Neural cell (in vitro differentiated cells): ENCODE measurements around the gene STX8. TPM values are rescaled to one million over a fixed set of nuclear protein-coding genes. Genes with fewer than 3 reads are reported as not detected.

ENCODE experiments used
- H2AFZ ChIP-seq: fragments of 200-600, 300-800 bp; sonication (generic), shearing (Covaris generic); 2 replicates; pipeline ENCODE4 v1.6.0; 2014; ENCODE audit warnings: low read depth, mild to moderate bottlenecking, antibody characterized with exemption, low read length, moderate library complexity
- H3F3A ChIP-seq: fragments of 200-600 bp; shearing (Covaris generic); 2 replicates; pipeline ENCODE4 v1.6.1; 2016; ENCODE audit warnings: mild to moderate bottlenecking, moderate library complexity, mixed read lengths, antibody characterized with exemption, low read length; ENCODE audit not compliant: insufficient read depth, poor library complexity, severe bottlenecking
- H3K27ac ChIP-seq: fragments of 200-600, 300-800 bp; sonication (generic), shearing (Covaris generic); 2 replicates; pipeline ENCODE4 v1.5.1; 2014; ENCODE audit warnings: mild to moderate bottlenecking, low read length, moderate library complexity
- H3K27me3 ChIP-seq: fragments of 300-800, 200-600 bp; sonication (generic), shearing (Covaris generic); 2 replicates; pipeline ENCODE4 v1.6.0; 2014; ENCODE audit warnings: mild to moderate bottlenecking, low read depth, low read length, moderate library complexity; ENCODE audit not compliant: insufficient read depth
- H3K36me3 ChIP-seq: fragments of 300-800, 200-600 bp; sonication (generic), shearing (Covaris generic); 2 replicates; pipeline ENCODE4 v1.5.1; 2014; ENCODE audit warnings: mild to moderate bottlenecking, antibody characterized with exemption, low read length, moderate library complexity; ENCODE audit not compliant: insufficient read depth
- H3K4me2 ChIP-seq: fragments of 300-800, 200-600 bp; sonication (generic), shearing (Covaris generic); 2 replicates; pipeline ENCODE4 v1.6.0; 2014; ENCODE audit warnings: mild to moderate bottlenecking, low read length
- H3K4me3 ChIP-seq: fragments of 300-800, 200-600 bp; sonication (generic), shearing (Covaris generic); 2 replicates; pipeline ENCODE4 v1.5.1; 2014; ENCODE audit warnings: mild to moderate bottlenecking, low read length, moderate library complexity
- H3K79me2 ChIP-seq: fragments of 200-600 bp; shearing (Covaris generic); replicated peaks from 2 replicates; pipeline ENCODE4 v1.6.0; 2014; ENCODE audit warnings: mild to moderate bottlenecking, low read length, moderate library complexity; ENCODE audit not compliant: insufficient read depth
- H3K9ac ChIP-seq: fragments of 300-800, 200-600 bp; sonication (generic), shearing (Covaris generic); 2 replicates; pipeline ENCODE4 v1.6.1; 2016; ENCODE audit warnings: mild to moderate bottlenecking, low read length, mixed read lengths
- H3K9me2 ChIP-seq: fragments of 200-600 bp; shearing (Covaris generic); 2 replicates; pipeline ENCODE4 v1.6.1; 2016; ENCODE audit warnings: mild to moderate bottlenecking, low read length, mixed read lengths; ENCODE audit not compliant: insufficient read depth
- H3K9me3 ChIP-seq: fragments of 200-600, 300-800 bp; sonication (generic), shearing (Covaris generic); 2 replicates; pipeline ENCODE4 v1.6.1; 2016; ENCODE audit warnings: mild to moderate bottlenecking, mixed run types, low read length, moderate library complexity, mixed read lengths
- H4K20me1 ChIP-seq: fragments of 200-600 bp; shearing (Covaris generic); 2 replicates; pipeline ENCODE4 v1.6.1; 2016; ENCODE audit warnings: mild to moderate bottlenecking, mixed run types; ENCODE audit not compliant: insufficient read depth
- EP300 ChIP-seq: fragments of 450-650 bp; conservative IDR thresholded peaks from 2 replicates; pipeline ENCODE4 v1.6.1; 2014; ENCODE audit warnings: antibody characterized with exemption, mild to moderate bottlenecking, moderate library complexity; ENCODE audit not compliant: poor library complexity, severe bottlenecking
- EZH2 ChIP-seq: fragments of 200-600, 300-800 bp; shearing (Covaris generic), sonication (generic); IDR thresholded peaks from 2 replicates; pipeline ENCODE4 v1.6.1; 2014; ENCODE audit warnings: antibody characterized with exemption, low read length, borderline replicate concordance, mild to moderate bottlenecking; ENCODE audit not compliant: insufficient read depth, poor library complexity, severe bottlenecking
- MXI1 ChIP-seq: fragments of 450-650 bp; conservative IDR thresholded peaks from 2 replicates; pipeline ENCODE4 v1.6.1; 2014; ENCODE audit warnings: antibody characterized with exemption, mild to moderate bottlenecking; ENCODE audit not compliant: poor library complexity, severe bottlenecking
- POLR2AphosphoS5 ChIP-seq: IDR thresholded peaks from 2 replicates; pipeline ENCODE4 v1.6.1; 2012
- RAD21 ChIP-seq: fragments of 450-650 bp; conservative IDR thresholded peaks from 2 replicates; pipeline ENCODE4 v1.6.1; 2014; ENCODE audit warnings: antibody characterized with exemption, mild to moderate bottlenecking, moderate library complexity
- SMC3 ChIP-seq: fragments of 450-650 bp; conservative IDR thresholded peaks from 2 replicates; pipeline ENCODE4 v1.6.1; 2014; ENCODE audit warnings: antibody characterized with exemption, mild to moderate bottlenecking, moderate library complexity; ENCODE audit not compliant: poor library complexity
- TAF1 ChIP-seq: IDR thresholded peaks from 2 replicates; pipeline ENCODE4 v1.6.1; 2012; ENCODE audit warnings: low read depth
- polyA plus RNA-seq: library from polyadenylated mRNA; depleted of rRNA; stranded (reverse); fragments of >200 nt; gene quantifications from 2 replicates; pipeline ENCODE4 v1.2.3, GENCODE V29; 2014
- TF ChIP-seq, protein P1 (sequence below): IDR thresholded peaks from 2 replicates; pipeline ENCODE4 v1.6.1; 2012; ENCODE audit warnings: borderline replicate concordance

Gene STX8
- polyA plus RNA-seq, 1 donor from 2014 or later = 100 TPM

DNA sequence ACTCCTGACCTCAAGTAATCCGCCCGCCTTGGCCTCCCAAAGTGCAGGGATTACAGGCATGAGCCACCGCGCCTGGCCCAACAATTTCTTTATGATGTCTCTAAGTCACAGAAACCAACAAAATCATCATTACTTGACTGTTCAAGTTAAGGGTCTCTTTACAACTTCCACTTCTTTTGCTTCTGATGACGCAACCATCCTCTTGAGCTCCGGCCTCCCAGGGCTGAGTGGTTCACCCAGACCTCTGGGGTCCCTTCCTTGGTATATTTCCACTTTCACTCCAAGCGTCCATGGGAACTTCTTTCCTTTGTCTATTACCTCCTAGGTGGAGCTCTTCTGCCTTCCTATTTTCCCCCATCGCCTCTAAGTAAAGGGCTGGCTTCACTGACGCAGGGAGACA lies 300.6 kb downstream of the STX8 start:
- H3K4me3 ChIP-seq = no peak overlapping the region
- TF ChIP-seq EZH2 = no peak
- no peak for TF ChIP-seq TAF1
- no peak for TF ChIP-seq SMC3
- no peak for TF ChIP-seq MXI1
- no peak for TF ChIP-seq EP300
- TF ChIP-seq, protein P1, sequence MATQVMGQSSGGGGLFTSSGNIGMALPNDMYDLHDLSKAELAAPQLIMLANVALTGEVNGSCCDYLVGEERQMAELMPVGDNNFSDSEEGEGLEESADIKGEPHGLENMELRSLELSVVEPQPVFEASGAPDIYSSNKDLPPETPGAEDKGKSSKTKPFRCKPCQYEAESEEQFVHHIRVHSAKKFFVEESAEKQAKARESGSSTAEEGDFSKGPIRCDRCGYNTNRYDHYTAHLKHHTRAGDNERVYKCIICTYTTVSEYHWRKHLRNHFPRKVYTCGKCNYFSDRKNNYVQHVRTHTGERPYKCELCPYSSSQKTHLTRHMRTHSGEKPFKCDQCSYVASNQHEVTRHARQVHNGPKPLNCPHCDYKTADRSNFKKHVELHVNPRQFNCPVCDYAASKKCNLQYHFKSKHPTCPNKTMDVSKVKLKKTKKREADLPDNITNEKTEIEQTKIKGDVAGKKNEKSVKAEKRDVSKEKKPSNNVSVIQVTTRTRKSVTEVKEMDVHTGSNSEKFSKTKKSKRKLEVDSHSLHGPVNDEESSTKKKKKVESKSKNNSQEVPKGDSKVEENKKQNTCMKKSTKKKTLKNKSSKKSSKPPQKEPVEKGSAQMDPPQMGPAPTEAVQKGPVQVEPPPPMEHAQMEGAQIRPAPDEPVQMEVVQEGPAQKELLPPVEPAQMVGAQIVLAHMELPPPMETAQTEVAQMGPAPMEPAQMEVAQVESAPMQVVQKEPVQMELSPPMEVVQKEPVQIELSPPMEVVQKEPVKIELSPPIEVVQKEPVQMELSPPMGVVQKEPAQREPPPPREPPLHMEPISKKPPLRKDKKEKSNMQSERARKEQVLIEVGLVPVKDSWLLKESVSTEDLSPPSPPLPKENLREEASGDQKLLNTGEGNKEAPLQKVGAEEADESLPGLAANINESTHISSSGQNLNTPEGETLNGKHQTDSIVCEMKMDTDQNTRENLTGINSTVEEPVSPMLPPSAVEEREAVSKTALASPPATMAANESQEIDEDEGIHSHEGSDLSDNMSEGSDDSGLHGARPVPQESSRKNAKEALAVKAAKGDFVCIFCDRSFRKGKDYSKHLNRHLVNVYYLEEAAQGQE = no peak
- TF ChIP-seq RAD21 = no peak
- no peak for TF ChIP-seq POLR2AphosphoS5
- no peaks in the 10 kb centered on the region for H3K36me3 ChIP-seq
- H3K9me3 ChIP-seq = no peaks in the 10 kb centered on the region
- H2AFZ ChIP-seq = no peak overlapping the region
- no peaks in the 10 kb centered on the region for H3K27me3 ChIP-seq
- H4K20me1 ChIP-seq = no peaks in the 10 kb centered on the region
- no peaks in the 10 kb centered on the region for H3K9me2 ChIP-seq
- no peaks in the 10 kb centered on the region for H3K79me2 ChIP-seq
- H3K27ac ChIP-seq = no peak overlapping the region
- H3F3A ChIP-seq = no peaks in the 10 kb centered on the region
- H3K4me2 ChIP-seq = no peak overlapping the region
- H3K9ac ChIP-seq = no peak overlapping the region

DNA sequence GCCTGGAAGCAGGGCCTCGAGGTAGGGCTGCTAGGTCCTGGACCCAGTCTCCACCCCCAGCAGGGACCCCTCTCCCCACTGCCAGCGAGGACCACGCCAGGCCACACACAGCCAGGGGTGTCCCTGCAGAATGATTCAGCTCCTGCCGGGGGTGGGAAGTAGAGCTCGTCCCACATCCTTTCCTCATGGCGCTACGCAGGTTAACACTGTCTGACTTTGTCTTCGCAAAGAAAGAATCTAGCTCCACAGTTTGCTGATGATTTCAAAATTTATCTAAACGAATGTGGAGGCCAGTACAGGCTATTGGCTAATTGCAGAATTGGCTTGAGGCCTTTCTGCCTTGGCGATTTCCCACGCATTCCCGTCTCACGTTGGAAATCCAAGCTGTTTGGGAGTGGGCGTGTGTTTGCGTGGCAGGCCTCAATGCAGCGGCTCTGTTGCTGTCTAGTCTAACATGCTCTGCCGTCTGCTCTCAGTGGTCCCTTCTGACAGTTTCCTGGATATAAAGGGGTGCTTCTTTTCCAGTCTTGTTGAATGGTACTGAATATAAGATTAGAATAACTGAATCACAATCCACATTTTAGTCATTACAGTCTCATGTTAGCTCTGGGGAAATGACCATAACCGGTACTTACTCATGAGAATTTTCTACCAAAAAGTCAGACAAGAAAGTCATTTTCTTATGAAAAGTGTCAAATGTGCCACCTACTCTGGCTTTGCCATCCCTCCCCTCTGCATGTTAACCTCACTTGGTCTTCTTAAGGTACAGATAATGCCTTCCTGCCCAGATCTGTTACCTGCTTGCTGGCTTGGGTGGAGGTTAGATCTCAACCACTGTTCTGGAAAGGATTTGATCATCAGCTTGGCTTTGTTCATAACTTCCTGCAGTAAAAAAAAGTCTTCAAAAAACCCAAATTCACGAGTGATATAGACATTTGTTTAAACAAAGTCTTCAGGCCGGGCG lies 301.9 kb downstream of the STX8 start:
- no peak overlapping the region for H3K9ac ChIP-seq

More for the DNA sequence above, 301.9 kb downstream of the STX8 start:
- no peaks in the 10 kb centered on the region for H3K36me3 ChIP-seq
- no peak overlapping the region for H3K27ac ChIP-seq
- H3K9me2 ChIP-seq = no peaks in the 10 kb centered on the region
- no peaks in the 10 kb centered on the region for H3K79me2 ChIP-seq
- no peak overlapping the region for H2AFZ ChIP-seq
- H3K4me2 ChIP-seq = no peak overlapping the region
- H3K27me3 ChIP-seq = no peaks in the 10 kb centered on the region
- TF ChIP-seq SMC3 (no peak), TAF1 (no peak), EP300 (no peak), MXI1 (no peak), EZH2 (no peak), POLR2AphosphoS5 (no peak), RAD21 (no peak)
- H3F3A ChIP-seq = no peaks in the 10 kb centered on the region
- no peaks in the 10 kb centered on the region for H3K9me3 ChIP-seq
- no peaks in the 10 kb centered on the region for H4K20me1 ChIP-seq
- no peak overlapping the region for H3K4me3 ChIP-seq
